HG02943 (cell line): Measurements from ENCODE around the gene EPM2A.
"Not testable (repeated sequence)": the region's sequence is repeated elsewhere in the genome, so short reads cannot be mapped to it uniquely, and the experiment has no call there.

ENCODE experiments used
- ATAC-seq: cut with Tn5 transposase; IDR thresholded peaks from one replicate; pipeline ENCODE4 v1.9.1; 2021; ENCODE audit warnings: mild to moderate bottlenecking, low read depth, moderate library complexity; ENCODE audit not compliant: unreplicated experiment

Gene EPM2A

DNA sequence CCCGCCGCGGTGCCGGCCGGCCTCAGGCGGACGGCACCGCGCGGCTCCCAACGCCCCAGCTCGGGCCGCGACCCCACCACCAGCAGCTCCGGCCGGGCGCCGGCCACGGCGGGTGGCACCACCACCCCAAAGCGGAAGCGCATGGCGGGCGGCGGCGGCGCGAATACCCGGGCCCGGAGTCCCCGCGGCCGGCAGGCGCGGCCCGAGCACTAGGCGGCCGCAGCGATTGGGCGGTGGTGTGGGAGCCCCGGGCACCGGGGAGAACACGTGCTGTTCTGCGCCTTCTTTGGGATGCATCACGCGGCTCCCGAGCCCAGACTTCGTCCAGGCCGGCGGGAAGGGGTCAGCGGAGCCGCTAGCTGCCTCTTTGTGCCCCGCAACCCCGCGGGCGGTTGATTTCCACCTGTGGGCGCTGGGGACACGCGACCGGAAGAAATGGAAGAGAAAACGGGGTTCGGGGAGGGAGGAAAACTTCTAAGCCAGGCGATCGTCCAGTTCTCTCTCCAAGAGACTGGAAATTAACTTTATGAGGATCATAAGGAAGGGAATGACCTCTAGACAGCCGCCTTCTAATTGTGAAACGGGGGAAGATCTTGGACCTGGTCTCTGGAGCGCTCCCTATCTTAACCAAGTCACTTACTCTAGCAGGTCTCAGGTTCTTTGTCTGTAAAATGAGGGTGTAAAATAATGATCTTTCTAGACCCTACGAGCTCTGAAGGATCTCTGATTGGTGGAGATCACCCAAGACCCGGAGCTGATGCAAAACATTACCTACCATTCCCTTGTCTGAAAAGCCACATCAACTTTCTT lies at the start of gene EPM2A:
Gene EPM2A, minus strand, starts transcription at position 165 of the 810 bp plus-strand sequence. Its CDS starts 22 bp downstream, at position 143.
- ATAC-seq: peak; percentile 72

DNA sequence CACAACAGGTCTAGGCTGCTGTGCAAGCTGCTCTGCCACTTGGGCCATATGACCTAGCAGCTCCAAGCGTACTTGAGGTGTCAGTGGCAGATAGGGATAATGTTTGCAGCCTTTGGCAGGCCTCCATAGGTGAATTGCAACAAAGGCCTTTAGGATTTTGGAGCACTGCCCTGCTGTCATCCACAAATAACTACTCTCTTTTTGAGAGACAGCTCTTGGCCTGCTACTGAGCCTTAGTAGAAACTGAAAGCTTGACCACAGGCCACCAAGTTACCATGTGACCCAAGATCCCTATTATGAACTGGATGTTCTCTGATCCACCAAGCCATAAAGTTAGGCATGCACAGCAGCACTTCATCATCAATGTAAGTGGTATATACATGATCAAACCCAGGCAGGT lies 49.4 kb upstream of the EPM2A start:
- ATAC-seq: no peak

DNA sequence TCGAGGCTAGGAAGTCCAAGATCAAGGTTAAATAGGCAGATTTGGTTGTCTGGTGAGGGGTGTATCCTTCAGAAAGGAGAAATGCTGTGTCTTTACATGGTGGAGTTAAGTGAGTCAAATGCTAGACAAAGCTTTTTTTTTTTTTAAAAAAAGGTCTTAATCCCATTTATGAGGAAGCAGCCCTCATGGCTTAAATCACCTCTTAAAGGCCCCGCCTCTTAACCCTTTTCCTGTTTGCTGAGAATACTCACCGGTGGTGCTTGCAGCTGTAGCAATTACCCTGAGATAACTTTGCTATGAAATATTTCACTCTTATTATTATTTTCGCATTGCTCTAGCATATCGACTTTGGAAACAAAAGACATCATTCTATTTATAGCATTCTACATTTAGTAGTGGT lies 48.5 kb upstream of the EPM2A start:
- ATAC-seq: no peak

DNA sequence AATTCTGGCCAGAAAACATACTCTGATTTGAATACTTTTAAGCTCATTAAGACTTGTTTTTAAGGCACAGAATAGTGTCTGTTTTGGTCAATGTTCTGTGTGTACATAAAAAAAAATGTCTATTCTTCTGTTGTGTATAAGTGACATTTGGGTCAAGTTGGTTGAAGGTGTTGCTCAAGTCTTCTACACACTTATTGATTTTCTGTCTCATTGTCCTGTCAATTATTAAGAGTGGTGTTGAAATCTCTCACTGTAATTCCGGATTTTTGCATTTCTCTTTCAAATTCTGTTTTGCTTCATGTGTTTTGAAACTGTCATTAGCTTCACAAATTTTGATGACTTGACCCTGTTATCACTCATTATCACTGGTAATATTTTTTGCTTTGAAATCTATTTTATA lies 37.5 kb upstream of the EPM2A start:
- no peak for ATAC-seq

DNA sequence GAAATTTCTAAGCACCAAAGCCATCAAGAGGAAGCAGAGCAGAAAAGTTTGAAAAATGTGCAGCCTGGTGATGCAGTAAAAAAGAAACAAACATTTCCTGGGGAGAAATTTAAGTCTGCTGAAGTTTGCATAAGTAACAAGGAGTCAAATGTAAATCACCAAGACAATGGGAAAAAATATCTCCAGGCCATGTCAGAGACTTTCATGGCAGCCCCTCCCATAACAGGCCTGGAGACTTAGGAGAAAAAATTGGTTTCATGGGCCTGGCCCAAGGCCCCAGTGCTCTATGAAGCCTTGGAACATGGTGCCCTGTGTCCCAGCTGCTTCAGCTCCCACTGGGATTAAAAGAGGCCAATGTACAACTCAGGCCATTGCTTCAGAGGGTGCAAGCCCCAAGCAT lies 30.1 kb upstream of the EPM2A start:
- ATAC-seq: no peak

DNA sequence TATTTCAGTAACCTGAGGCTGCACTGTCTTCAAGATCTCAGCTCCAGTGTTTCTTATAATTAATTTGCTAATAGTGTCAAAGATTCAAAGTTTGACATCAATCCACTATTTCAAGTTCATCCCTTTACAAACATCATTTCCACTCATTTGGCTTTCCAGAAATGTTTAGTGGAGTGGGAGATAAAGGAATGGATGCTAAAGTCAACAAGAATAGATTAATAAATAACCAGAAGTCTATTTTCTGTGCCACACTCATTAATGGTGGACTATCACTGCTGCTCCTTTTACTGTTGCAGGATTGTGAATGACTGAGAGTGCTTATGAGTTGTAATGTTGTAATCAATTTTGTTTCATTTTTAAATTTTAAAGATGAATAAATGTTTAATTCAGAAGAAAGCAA lies 28.4 kb upstream of the EPM2A start:
- ATAC-seq: no peak

DNA sequence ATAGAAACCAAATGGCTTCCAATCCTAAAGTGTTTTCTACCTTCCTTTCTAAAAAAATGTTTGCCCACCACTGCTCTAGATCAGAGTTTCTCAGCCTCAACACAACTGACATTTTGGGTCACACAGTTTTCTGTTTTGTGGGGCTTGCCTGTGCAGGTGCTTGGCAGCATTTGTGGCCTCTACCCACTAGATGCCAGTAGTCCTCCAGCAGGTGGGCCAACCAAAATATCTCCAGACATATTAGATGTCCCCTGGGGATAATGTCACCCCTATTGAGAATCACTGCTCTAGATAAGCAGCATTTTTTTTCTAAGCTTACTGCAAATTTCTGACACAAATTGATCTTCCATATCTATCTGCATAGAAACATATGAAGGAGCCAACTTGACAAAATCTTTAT lies 26.3 kb upstream of the EPM2A start:
- ATAC-seq: peak; percentile 77

DNA sequence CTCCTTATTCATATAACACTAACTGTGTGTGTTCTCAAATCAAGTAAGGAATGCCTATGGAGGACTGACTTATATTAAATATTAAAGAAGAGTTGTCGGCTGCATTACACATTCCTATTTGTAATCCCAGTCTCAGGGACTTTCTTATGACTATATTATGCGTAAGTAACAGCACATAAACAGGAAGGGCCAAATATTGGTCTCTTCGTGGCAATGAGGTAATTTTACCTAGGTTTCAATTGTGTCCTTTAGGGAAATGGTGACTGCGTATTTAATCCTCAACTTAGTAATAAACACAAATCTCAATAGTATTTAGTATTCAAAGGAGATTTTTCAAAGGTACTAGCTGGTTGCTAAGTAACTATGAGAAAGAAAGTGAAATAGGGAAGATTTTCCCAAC lies 22.8 kb upstream of the EPM2A start:
- ATAC-seq: no peak

DNA sequence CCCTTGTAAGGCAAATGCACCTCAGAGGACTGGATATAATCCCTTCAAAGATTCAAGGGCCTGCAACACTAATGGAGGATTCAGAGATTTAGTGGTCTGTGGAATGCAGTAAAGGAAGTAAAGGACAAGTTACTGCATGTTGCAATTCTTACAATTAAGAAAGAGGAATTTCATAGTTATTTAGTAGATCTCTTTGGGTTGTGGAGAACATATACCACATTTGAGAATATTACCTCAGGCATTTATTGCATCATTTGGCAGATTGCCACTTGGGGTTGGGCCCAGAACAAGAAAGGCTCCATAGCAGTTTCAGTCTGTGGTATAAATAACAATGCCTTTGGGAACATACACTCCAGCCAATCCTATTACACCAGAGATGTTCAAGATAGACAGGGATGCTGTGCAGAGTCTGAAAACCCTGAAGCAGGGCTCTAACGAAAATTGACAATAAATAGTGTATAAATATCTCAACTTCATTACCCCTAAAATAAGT lies 20.9 kb upstream of the EPM2A start:
- ATAC-seq: no peak

DNA sequence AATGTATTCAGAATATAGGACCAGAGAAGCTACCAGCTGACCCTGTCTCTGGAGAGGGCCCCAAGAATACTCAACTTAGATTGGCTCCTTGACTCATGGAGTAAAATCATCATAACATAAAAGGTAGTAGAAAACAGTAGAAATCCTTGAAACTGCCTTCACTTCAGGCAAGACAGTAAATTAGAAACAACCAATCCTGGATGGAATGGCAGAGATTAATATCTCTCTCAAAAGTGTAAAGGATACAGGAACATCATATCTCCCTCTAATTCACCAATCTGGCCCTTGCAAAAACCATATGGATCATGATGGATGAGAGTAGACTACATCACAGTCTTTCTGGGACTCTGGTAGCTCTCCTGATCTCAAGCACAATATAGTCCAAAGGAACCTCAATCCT lies 20.4 kb upstream of the EPM2A start:
- ATAC-seq: no peak

DNA sequence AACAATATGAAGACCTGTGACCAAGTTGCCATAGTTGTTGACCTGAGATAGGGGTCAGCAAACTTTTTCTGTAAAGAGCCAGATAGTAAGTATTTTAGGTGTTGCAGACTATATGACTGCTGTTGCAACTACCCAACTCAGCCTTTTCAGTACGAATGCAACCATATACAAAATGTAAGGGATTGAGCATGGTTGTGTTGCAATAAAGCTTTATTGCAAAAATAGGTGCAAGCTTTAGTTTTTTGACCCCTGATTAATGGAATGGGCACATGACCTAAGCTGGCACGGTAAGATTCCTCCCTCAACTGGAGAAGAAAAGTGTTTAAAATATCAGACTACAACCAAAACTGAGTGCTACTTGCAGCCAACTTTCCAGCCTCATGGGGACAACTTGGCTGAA lies 17.3 kb upstream of the EPM2A start:
- ATAC-seq: no peak

DNA sequence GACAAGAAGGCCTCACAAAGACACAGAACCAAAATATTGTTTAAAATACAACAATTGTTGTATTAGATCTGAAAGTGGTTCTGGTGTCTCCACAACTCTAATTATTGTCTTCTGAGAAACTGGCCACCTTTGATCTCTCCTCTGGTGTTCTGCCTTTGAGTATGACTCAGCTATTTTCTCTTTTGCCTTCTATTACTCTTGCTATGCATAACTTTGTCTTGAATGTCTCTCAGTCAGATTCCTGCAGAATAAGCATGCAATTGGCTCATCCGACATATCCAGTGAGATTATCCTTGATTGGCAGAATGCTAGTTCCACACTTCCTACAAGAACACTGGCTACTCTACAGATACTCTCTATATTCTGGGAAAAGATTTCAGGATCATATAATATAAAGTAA lies 14.3 kb upstream of the EPM2A start:
- no peak for ATAC-seq

DNA sequence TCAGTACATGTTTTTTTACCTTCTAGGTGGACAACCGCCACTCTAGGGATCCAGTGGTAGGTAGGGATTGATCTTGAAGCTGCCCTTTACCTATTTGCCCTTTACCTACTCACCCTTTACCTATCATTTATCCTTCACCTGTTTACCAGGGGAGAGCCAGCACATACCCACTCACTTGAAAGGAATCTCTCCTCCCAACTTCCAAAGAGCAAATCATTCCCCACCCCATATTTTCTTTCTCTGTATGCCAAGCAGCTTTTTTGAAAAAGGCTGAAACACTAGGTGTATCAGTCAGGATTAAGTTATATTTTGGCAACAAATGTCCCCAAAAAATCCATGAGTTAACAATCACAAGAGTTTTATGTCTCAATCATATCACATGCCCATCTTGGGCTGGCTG lies 10.5 kb upstream of the EPM2A start:
- no peak for ATAC-seq

DNA sequence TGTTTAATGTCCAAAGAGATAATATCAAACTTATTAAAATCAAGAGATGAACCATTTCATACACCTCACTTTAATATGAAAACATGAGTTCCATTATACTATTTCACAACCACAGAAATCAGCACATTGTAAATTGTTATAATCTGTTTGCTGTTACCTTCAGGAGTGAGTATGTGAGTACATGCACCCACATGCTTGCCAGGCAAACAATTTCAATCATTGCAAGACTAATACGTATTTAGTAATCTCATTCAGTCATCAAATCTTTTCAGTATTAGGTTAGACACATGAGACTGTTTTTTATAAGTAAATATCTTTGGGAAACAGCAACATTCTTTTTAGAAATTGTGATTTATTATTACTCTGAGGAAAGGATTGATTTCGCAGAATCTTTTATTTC lies 9.3 kb upstream of the EPM2A start:
- no peak for ATAC-seq

DNA sequence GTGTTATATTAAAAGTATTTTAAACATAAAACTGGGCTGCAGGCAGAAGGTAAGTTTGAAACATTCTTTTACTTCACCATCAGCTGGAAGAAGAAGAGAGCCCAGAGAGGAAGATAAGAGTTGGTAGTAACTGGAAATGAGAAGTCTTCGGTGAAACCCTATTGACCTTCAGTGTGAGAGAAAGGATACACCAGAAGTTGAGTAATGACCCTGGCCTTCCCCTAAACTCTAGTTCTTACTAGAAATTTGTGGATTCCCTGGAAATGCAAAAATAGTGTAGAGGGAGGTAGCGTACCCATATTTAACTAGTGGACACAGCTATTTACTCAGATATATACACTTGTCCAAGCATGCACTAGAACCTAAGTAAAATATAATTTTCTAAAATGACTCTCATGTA lies 8.0 kb upstream of the EPM2A start:
- no peak for ATAC-seq

DNA sequence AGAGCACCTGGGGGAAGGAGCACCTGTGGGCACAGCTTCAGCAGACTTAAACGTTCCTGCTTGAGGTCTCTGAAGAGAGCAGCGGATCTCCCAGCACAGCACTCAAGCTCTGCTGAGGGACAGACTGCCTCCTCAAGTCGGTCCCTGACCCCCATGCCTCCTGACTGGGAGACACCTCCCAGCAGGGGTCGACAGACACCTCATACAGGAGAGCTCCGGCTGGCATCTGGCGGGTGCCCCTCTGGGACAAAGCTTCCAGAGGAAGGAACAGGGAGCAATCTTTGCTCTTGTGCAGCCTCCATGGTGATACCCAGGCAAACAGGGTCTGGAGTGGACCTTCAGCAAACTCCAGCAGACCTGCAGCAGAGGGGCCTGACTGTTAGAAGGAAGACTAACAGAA lies 7.2 kb upstream of the EPM2A start:
- ATAC-seq: not testable (repeated sequence)

DNA sequence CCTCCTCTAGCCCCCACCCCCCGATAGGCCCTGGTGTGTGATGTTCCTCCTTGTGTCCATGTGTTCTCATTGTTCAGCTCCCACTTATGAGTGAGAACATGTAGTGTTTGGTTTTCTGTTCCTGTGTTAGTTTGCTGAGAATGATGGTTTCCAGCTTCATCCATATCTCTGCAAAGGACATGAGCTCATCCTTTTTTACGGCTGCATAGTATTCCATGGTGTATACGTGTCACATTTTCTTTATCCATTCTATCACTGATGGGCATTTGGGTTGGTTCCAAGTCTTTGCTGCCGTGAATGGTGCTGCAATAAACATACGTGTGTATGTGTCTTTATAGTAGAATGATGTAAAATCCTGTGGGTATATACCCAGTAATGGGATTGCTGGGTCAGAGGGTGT lies 4.4 kb upstream of the EPM2A start:
- ATAC-seq: not testable (repeated sequence)

DNA sequence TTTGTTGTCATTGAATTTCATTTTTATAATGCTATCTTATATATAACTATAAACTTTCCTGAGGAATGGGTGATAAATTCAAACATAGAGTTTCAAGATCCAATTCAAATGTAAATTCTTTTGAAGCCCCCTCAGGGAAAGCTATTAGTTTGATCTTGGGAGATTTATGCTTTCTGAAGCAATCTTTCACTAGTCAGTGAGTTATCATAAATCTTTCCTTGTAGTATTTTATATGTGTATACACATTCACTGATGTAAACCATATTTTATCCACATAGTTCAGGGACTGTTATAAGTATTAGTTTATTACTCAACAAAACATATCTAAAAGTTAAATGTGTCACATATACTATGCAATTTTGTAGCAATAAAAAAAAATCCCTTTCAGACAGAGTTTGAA lies 2.9 kb upstream of the EPM2A start:
- no peak for ATAC-seq

DNA sequence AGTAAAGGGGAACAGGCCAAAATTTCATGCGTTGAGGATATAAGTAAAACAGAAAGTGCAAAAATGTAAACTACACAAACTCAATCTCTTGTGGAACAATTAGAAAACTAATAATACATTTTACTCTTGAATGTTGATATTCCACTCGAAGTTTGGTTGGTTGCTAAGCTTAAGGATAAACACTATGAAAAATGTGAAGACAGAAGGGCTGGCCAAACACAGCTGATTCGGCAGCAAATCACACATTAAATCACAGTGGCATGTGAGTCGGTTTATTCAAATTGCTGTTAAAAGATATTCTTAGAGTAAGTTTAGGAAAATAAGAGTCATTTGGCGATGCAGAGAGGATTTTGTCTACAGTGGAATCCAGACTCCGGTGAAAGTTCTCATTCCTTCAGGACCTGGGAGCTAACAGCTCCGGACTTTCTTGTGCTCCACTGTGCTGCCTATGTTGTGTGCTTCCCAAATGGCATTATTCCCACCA lies 1.4 kb upstream of the EPM2A start:
- ATAC-seq: no peak

DNA sequence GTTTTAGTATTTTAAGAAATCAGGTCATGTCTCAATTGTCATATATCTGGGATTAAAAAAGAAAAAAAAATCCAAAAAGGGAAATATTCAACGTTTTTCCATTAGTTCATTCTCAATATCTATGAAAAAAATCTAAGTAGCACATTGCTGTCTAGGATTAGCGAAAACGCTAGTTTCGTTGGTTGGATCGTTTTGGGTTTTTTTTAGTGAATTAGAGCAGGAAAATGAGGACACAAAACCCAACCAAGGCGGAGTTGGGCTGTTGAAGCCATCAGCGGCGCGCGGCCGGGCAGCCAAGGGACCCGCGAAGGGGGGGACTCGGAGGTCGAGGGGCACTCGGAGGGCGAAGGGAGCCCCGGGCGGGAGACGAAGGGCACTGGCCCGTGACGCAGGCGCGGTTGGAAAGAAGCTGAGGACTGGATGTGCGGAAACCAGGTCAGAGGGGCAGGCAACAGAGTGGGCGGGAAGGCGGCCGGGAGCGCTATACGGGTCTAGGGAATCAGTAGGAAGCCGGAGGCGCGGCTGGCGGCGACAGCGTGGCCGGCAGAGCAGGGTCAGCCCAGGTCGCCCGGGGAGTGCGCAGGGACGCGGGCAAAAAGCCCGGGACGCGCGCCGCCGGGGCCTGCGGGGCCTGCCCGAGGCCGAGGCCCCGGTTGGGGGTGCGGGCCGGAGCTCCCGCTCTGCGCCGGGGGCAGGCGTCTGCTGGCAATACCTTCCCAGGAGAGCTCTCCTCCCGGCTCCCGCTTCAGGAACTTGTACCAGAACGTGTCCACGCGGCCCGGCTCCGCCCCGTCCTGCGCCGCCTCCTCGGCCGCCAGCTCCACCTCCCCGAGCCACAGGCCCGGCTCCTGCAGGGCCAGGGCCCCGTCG lies 599 bp downstream of the EPM2A start:
- ATAC-seq: peak; percentile 66

DNA sequence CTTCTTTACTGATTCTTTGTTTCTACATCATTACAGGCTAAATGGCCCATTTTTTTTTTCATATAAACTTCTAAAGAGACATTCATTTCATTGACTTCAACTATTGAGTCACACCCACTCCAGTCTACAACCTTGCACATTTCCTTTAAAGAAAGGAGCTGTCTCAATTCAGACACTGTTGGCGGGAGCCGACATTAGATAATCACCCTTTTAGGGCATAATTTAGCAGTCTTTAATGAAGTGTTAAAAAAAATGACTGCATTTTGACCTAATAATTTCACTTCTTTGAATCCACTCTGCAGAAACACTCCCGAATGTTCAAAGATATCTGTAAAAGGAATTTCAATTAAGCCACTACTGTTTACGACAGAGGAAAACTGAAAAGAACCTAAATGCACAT lies 1.5 kb downstream of the EPM2A start:
- ATAC-seq: no peak
